Lower lobe of right lung (tissue), 2 donors: ENCODE data around the gene KRT75. TPM values are rescaled to one million over a fixed set of nuclear protein-coding genes. Genes with fewer than 3 reads are reported as not detected.

Experiments
- ATAC-seq, 2 donors: fragments of 200-7000 bp; cut with Tn5 transposase; one replicate each; pipeline ENCODE4 v1.9.1; 2020 to 2022; ENCODE audit warnings: mild to moderate bottlenecking in 2 of 2, moderate library complexity in 2 of 2
- DNase-seq: peaks from one replicate; pipeline ENCODE4 v3.0.0-alpha.2; 2020
- H3K27ac ChIP-seq: fragments of 200-600 bp; one replicate; pipeline ENCODE4 v1.8.0; 2022
- H3K27me3 ChIP-seq: fragments of 200-600 bp; one replicate; pipeline ENCODE4 v1.8.0; 2022; ENCODE audit warnings: low read depth
- H3K36me3 ChIP-seq: fragments of 200-600 bp; one replicate; pipeline ENCODE4 v1.8.0; 2022; ENCODE audit warnings: mild to moderate bottlenecking
- H3K4me1 ChIP-seq: fragments of 200-600 bp; one replicate; pipeline ENCODE4 v1.8.0; 2022
- H3K4me3 ChIP-seq: fragments of 200-600 bp; one replicate; pipeline ENCODE4 v1.8.0; 2022; ENCODE audit warnings: mild to moderate bottlenecking
- H3K9me3 ChIP-seq: fragments of 200-600 bp; one replicate; pipeline ENCODE4 v1.8.0; 2022
- intact Hi-C: fragments of 100-400 bp; cut with DNase I; formaldehyde crosslinking; loops from one replicate; pipeline ENCODE4 v1.11.0; 2022
- total RNA-seq: library from RNA; stranded (reverse); fragmentation: NEBNext Ultra II Directional; extraction: Animal tissue kit (Norgen Biotek cat#: 25700); gene quantifications from one replicate; pipeline ENCODE4 v1.2.1, GENCODE V29; 2021
- TF ChIP-seq, protein P1 (sequence below): fragments of 200-600 bp; IDR thresholded peaks from one replicate; pipeline ENCODE4 v1.8.0; 2022; ENCODE audit warnings: antibody characterized with exemption, mild to moderate bottlenecking
- donor health status: DM: no; HTN: yes; CAD: no; lungs with severe emphysema.

KRT75 gene
- total RNA-seq, 1 donor from 2014 or later: not detected

DNA sequence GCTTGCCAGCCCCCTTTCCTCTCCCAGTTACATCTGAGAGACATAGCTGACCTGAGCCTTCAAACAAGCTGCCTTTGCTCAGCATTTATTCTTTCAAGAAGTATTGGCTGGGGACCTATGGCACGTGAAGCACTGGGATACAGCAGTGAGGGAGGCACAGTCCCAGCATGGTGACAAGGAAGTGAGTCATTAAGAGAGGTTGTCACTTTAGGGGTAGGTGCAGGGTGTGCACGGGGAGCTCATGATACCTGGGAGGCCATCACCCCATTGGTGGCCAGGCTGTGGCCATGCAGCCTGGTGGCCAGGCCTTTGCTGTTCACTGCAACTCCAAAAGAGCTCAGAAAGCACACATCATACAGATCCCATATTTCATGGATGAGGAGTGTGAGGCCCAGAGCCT lies 5.7 kb upstream of the KRT75 start:
- Histone ChIP-seq H3K36me3 (no peaks in the 10 kb centered on the region), H3K27me3 (peaks cover 7% of the 10 kb centered on the region), H3K4me1 (no peaks in the 10 kb centered on the region), H3K4me3 (no peak overlapping the region), H3K27ac (no peak overlapping the region), H3K9me3 (no peaks in the 10 kb centered on the region)
- intact Hi-C loops: no loop called here
- DNase-seq (no peak), ATAC-seq (no peak)
- TF ChIP-seq, protein P1, sequence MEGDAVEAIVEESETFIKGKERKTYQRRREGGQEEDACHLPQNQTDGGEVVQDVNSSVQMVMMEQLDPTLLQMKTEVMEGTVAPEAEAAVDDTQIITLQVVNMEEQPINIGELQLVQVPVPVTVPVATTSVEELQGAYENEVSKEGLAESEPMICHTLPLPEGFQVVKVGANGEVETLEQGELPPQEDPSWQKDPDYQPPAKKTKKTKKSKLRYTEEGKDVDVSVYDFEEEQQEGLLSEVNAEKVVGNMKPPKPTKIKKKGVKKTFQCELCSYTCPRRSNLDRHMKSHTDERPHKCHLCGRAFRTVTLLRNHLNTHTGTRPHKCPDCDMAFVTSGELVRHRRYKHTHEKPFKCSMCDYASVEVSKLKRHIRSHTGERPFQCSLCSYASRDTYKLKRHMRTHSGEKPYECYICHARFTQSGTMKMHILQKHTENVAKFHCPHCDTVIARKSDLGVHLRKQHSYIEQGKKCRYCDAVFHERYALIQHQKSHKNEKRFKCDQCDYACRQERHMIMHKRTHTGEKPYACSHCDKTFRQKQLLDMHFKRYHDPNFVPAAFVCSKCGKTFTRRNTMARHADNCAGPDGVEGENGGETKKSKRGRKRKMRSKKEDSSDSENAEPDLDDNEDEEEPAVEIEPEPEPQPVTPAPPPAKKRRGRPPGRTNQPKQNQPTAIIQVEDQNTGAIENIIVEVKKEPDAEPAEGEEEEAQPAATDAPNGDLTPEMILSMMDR: no peak

- intact Hi-C loops: no loop called here
- ATAC-seq: no peak
- Histone ChIP-seq H3K9me3 (no peaks in the 10 kb centered on the region), H3K4me3 (no peak overlapping the region), H3K36me3 (no peaks in the 10 kb centered on the region), H3K27me3 (peaks cover 7% of the 10 kb centered on the region), H3K4me1 (no peaks in the 10 kb centered on the region), H3K27ac (no peak overlapping the region)
- DNase-seq: no peak
- TF ChIP-seq, protein P1: no peak
Observed at GRCh38 chr12:52439420-52439819, 5.2 kb upstream of the KRT75 start.

GRCh38 chr12:52438305-52439301 lies 4.4 kb upstream of the KRT75 start:
- TF ChIP-seq, protein P1: no peak
- Histone ChIP-seq H3K27me3 (peaks cover 7% of the 10 kb centered on the region), H3K36me3 (no peaks in the 10 kb centered on the region), H3K9me3 (no peaks in the 10 kb centered on the region), H3K27ac (no peak overlapping the region), H3K4me1 (no peaks in the 10 kb centered on the region), H3K4me3 (no peak overlapping the region)
- intact Hi-C loops: no loop called here
- no peak for DNase-seq
- no peak for ATAC-seq

- no peaks in the 10 kb centered on the region for H3K36me3 ChIP-seq
- H3K9me3 ChIP-seq: no peaks in the 10 kb centered on the region
- peaks cover 7% of the 10 kb centered on the region for H3K27me3 ChIP-seq
- H3K4me3 ChIP-seq: no peak overlapping the region
- TF ChIP-seq, protein P1: no peak
- H3K4me1 ChIP-seq: no peaks in the 10 kb centered on the region
- ATAC-seq: no peak
- no peak overlapping the region for H3K27ac ChIP-seq
- no peak for DNase-seq
- intact Hi-C loops: no loop called here
Observed at GRCh38 chr12:52437508-52437907, 3.3 kb upstream of the KRT75 start.

DNA sequence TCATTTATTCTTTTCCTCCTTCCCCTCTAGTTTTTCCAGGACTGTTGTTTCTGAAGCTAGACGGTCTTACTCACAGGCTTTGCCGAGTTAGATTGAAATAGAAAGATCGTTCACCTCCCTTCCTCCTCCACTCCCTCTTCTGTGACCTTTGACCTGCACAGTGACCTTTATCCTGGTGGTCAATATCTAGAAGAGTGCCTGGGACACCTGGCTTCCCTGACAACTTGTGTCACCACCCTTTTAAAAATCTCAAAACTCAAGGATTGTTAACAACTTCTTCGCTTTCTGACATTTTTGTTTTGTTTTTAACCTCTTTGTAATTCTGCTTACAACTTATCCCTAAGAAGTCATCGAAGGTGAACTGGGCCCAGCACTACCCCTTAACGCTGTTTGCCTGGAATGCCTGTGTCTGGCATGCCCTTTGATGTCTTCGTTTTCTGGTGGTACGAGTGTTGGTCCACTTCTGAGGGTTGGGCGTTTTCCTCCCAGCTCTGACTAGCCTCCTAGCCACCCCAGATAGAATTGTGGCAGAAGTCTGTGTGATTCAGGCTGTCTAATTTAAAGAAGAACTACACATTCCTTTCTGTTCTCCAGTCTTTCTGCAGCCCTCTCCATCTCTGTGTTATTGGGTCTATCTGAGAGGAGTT lies 2.8 kb upstream of the KRT75 start:
- peaks cover 7% of the 10 kb centered on the region for H3K27me3 ChIP-seq
- H3K9me3 ChIP-seq: no peaks in the 10 kb centered on the region
- DNase-seq (no peak), ATAC-seq (no peak)
- no peak overlapping the region for H3K27ac ChIP-seq
- no peaks in the 10 kb centered on the region for H3K4me1 ChIP-seq
- TF ChIP-seq, protein P1: no peak
- intact Hi-C loops: no loop called here
- H3K36me3 ChIP-seq: no peaks in the 10 kb centered on the region
- no peak overlapping the region for H3K4me3 ChIP-seq
